HepG2 (cell line): ENCODE results near the gene SAA1. TPM values are rescaled to one million over a fixed set of nuclear protein-coding genes. Genes with fewer than 3 reads are reported as not detected.

ENCODE experiments used
- ATAC-seq: fragments of 200-7000 bp; cut with Tn5 transposase; 3 replicates; pipeline ENCODE4 v1.9.1; 2020; ENCODE audit warnings: mild to moderate bottlenecking, moderate library complexity
- Bru-seq: library from RNA; stranded (reverse); fragments of 400-500 nt; gene quantifications from one replicate; lab custom pipeline; 2021; lab: Mats Ljungman, UMichigan
- BruChase-seq, 2 experiments: library from RNA; stranded (reverse); fragments of 400-500 nt; gene quantifications; one replicate each; lab custom pipeline; 2021; lab: Mats Ljungman, UMichigan
- BruUV-seq: library from RNA; stranded (reverse); fragments of 400-500 nt; replicated peaks from 2 replicates; lab custom pipeline; 2021; lab: Mats Ljungman, UMichigan
- CTCF ChIA-PET: fragments of 300-600 bp; formaldehyde crosslinking; extraction: SDS; loops from one replicate; lab custom pipeline; 2021; ENCODE audit warnings: low total read pairs, inconsistent platforms, low intra/inter-chr PET ratio; lab: Yijun Ruan, JAX
- POLR2A ChIA-PET: fragments of 350-600 bp; sonication (Branson Sonifier 250); formaldehyde crosslinking; loops from one replicate; lab custom pipeline; 2020; ENCODE audit warnings: antibody characterized with exemption, inconsistent platforms; lab: Yijun Ruan, JAX
- DNase-seq: peaks from one replicate; pipeline ENCODE4 v3.0.0-alpha.2; 2015; ENCODE audit warnings: low spot score
- FAIRE-seq: peaks from 3 replicates; lab custom pipeline; 2011; peaks lifted over from hg19 to GRCh38; lab: Jason Lieb, UNC
- H2AFZ ChIP-seq: one replicate; pipeline ENCODE4 v1.6.1; 2011; ENCODE audit warnings: low read length, inconsistent platforms
- H3K27ac ChIP-seq: fragments of 300-600 bp; 3 replicates; pipeline ENCODE4 v1.8.0; 2011; ENCODE audit warnings: mixed run types, mild to moderate bottlenecking, mixed read lengths, low read length, inconsistent platforms; ENCODE audit not compliant: insufficient read depth; ENCODE audit errors: extremely low read length
- H3K27me3 ChIP-seq, 2 experiments: fragments of 200-600 bp in 1 of 2; 2 replicates in 1 of 2; 3 replicates in 1 of 2; pipeline versions ENCODE4 v1.6.0 to v1.8.0; 2011; ENCODE audit warnings: low read length in 2 of 2, mild to moderate bottlenecking in 2 of 2, moderate library complexity in 2 of 2, inconsistent platforms in 1 of 2; ENCODE audit not compliant: insufficient read depth in 2 of 2, control insufficient read depth in 1 of 2
- H3K36me3 ChIP-seq, 2 experiments: fragments of 200-600 bp in 1 of 2; replicated peaks in 1 of 2; 2 replicates in 1 of 2; 3 replicates in 1 of 2; pipeline versions ENCODE4 v1.5.1 to v1.8.0; 2011; ENCODE audit warnings: low read length in 2 of 2, inconsistent platforms in 1 of 2; ENCODE audit not compliant: insufficient read depth in 2 of 2, control insufficient read depth in 1 of 2
- H3K4me1 ChIP-seq: 2 replicates; pipeline ENCODE4 v1.5.1; 2012; ENCODE audit warnings: low read length, inconsistent platforms; ENCODE audit not compliant: insufficient read depth
- H3K4me2 ChIP-seq: 2 replicates; pipeline ENCODE4 v1.6.0; 2011; ENCODE audit warnings: low read depth, low read length, inconsistent platforms
- H3K4me3 ChIP-seq, 3 experiments: fragments of 200-600 bp in 1 of 3; sonication (generic), shearing (Covaris generic) in 1 of 3; replicated peaks in 1 of 3; 2 replicates each; pipeline ENCODE4 v1.5.1; 2011 to 2016; ENCODE audit warnings: low read length in 3 of 3, inconsistent platforms in 2 of 3, low read depth in 2 of 3, mild to moderate bottlenecking in 2 of 3, control low read depth in 1 of 3, mixed read lengths in 1 of 3; ENCODE audit not compliant: insufficient read depth in 1 of 3
- H3K79me2 ChIP-seq: one replicate; pipeline ENCODE4 v1.6.1; 2011; ENCODE audit warnings: low read length, inconsistent platforms; ENCODE audit not compliant: insufficient read depth
- H3K9ac ChIP-seq: 2 replicates; pipeline ENCODE4 v1.6.0; 2011; ENCODE audit warnings: mild to moderate bottlenecking, low read depth, low read length, inconsistent platforms; ENCODE audit not compliant: insufficient read depth
- H3K9me3 ChIP-seq: 2 replicates; pipeline ENCODE4 v1.5.1; 2012; ENCODE audit warnings: mild to moderate bottlenecking, low read length
- H4K20me1 ChIP-seq: 2 replicates; pipeline ENCODE4 v1.6.0; 2011; ENCODE audit warnings: inconsistent platforms, mild to moderate bottlenecking, low read length, moderate library complexity; ENCODE audit not compliant: insufficient read depth
- CEBPB ChIP-seq: IDR thresholded peaks from 2 replicates; pipeline ENCODE4 v1.6.1; 2011; ENCODE audit warnings: low read depth, low read length, improper control_type of control experiment, borderline replicate concordance
- TCF7L2 ChIP-seq: IDR thresholded peaks from 2 replicates; pipeline ENCODE4 v1.6.1; 2011; ENCODE audit warnings: mild to moderate bottlenecking, low read depth, low read length, moderate library complexity
- ZBTB33 ChIP-seq: sonication (generic); formaldehyde crosslinking; IDR thresholded peaks from 2 replicates; pipeline ENCODE4 v1.4.0; 2020; ENCODE audit warnings: missing genetic modification reagents
- WGBS: methylation state at CpG from one replicate; pipeline ENCODE4 v1.1.6; 2017; ENCODE audit warnings: low lambda C conversion rate; 5-methylcytosine and 5-hydroxymethylcytosine counted together
- in situ Hi-C: cut with HindIII; loops from 2 replicates; pipeline ENCODE4 v1.10.0; 2017; ENCODE audit warnings: low pct_unique_long_range_greater_than_20kb; ENCODE audit not compliant: extremely low pct_ligation_motif_present
- intact Hi-C: fragments of 100-400 bp; cut with micrococcal nuclease; formaldehyde crosslinking; loops from one replicate; pipeline ENCODE4 v1.10.0; 2022; ENCODE audit not compliant: unreplicated experiment
- long read RNA-seq, 2 experiments: library from RNA in 1 of 2; library from polyadenylated mRNA in 1 of 2; stranded (forward) in 1 of 2; unstranded in 1 of 2; transcript quantifications; one replicate each; pipeline ENCODE4 v2.0.0, GENCODE V29; 2019 to 2022
- polyA minus RNA-seq, 3 experiments: library from RNA; depleted of rRNA, polyadenylated mRNA; stranded (reverse); fragments of >200 nt; gene quantifications; 2 replicates each; pipeline ENCODE4 v1.2.3, GENCODE V29; 2011; ENCODE audit warnings: low replicate concordance in 1 of 3
- polyA plus RNA-seq, 8 experiments: library from polyadenylated mRNA; depleted of rRNA in 3 of 8; stranded (reverse) in 7 of 8; unstranded in 1 of 8; fragments of >200 nt; fragmentation: Illumina TruSeq in 4 of 8; extraction: Trizol in 4 of 8; gene quantifications; 2 replicates each; pipeline versions ENCODE4 v1.2.1 to v1.2.3, GENCODE V29; 2011 to 2016; ENCODE audit warnings: low read depth in 4 of 8, missing spikeins in 1 of 8, mixed read lengths in 1 of 8; ENCODE audit not compliant: insufficient read depth in 1 of 8
- total RNA-seq, 5 experiments: library from RNA; depleted of rRNA; stranded (reverse); fragments of >200 nt; fragmentation: Illumina TruSeq; extraction: Trizol; gene quantifications; 2 replicates each; pipeline ENCODE4 v1.2.3, GENCODE V29; 2016; ENCODE audit warnings: low read depth in 1 of 5

The SAA1 gene
- total RNA-seq (2016; rRNA removed; fragmentation: Illumina TruSeq; extraction: Trizol) (not detected in 2 replicates), polyA plus RNA-seq (2011; rRNA removed) (not detected in 2 replicates), polyA minus RNA-seq (2011; rRNA and poly(A)+ RNA removed; ENCODE audit: low replicate concordance) (not detected in 2 replicates), Bru-seq, nascent RNA (not detected), BruChase-seq, experiment 1, labeled RNA remaining after a 6-hour chase (not detected), BruChase-seq, experiment 2, labeled RNA remaining after a 2-hour chase (not detected)
- not detected in 2 replicates for total RNA-seq (2016; cell fraction: cytosol; rRNA removed; fragmentation: Illumina TruSeq; extraction: Trizol; ENCODE audit: low read depth)
- not detected in 2 replicates for total RNA-seq (2016; cell fraction: insoluble cytoplasmic fraction; rRNA removed; fragmentation: Illumina TruSeq; extraction: Trizol)
- total RNA-seq (2016; cell fraction: membrane; rRNA removed; fragmentation: Illumina TruSeq; extraction: Trizol), result not detected in 2 replicates
- not detected in 2 replicates for total RNA-seq (2016; cell fraction: nucleus; rRNA removed; fragmentation: Illumina TruSeq; extraction: Trizol)
- not detected in 2 replicates for polyA plus RNA-seq (2011; cell fraction: cytosol; rRNA removed)
- polyA plus RNA-seq (2011; cell fraction: nucleus; rRNA removed), result not detected in 2 replicates
- not detected in 2 replicates for polyA plus RNA-seq (2012)
- polyA plus RNA-seq (2016; cell fraction: cytosol; fragmentation: Illumina TruSeq; extraction: Trizol; ENCODE audit: low read depth), result not detected in 2 replicates
- polyA plus RNA-seq (2016; cell fraction: insoluble cytoplasmic fraction; fragmentation: Illumina TruSeq; extraction: Trizol; ENCODE audit: low read depth), result not detected in 2 replicates
- polyA plus RNA-seq (2016; cell fraction: membrane; fragmentation: Illumina TruSeq; extraction: Trizol; ENCODE audit: low read depth), result not detected in 2 replicates
- polyA plus RNA-seq (2016; cell fraction: nucleus; fragmentation: Illumina TruSeq; extraction: Trizol; ENCODE audit: insufficient read depth, low read depth), result not detected in 2 replicates
- polyA minus RNA-seq (2011; cell fraction: cytosol; rRNA and poly(A)+ RNA removed), result not detected in 2 replicates
- not detected in 2 replicates for polyA minus RNA-seq (2011; cell fraction: nucleus; rRNA and poly(A)+ RNA removed)
- long read RNA-seq, experiment 1, result 0 reads
- long read RNA-seq, experiment 2, partial matches to known transcripts, result 1 of 1 reads
- long read RNA-seq, experiment 2, other reads (novel, unspliced or antisense), result 0 of 1 reads

- CTCF ChIA-PET, result no interaction called here
- TF ChIP-seq ZBTB33 (CRISPR knock-in tag) (no peak), TCF7L2 (no peak), CEBPB (peak; percentile 26; the same call in 1 of the 2 replicates)
- TF ChIP-seq, all 625 proteins: peak for 1
- WGBS, result 45% methylated on average over 5 of the region's 8 CpGs
- Histone ChIP-seq H3K27me3 (no peaks in the 10 kb centered on the region), H3K36me3 (no peaks in the 10 kb centered on the region), H3K9ac (no peak within 1 kb of the TSS), H4K20me1 (no peaks in the 10 kb centered on the region), H3K9me3 (no peaks in the 10 kb centered on the region), H3K27ac (no peak within 1 kb of the TSS), H2AFZ (no peak within 1 kb of the TSS), H3K79me2 (no peaks in the 10 kb centered on the region), H3K4me1 (peaks cover 45% of the 10 kb centered on the region), H3K4me3 (no peak within 1 kb of the TSS), H3K4me2 (no peak within 1 kb of the TSS)
- in situ Hi-C loops (no loop called here), intact Hi-C loops (no loop called here)
- ATAC-seq (no peak), FAIRE-seq (no peak), DNase-seq (no peak)
- POLR2A ChIA-PET, result no interaction called here
- no TSS peak for BruUV-seq
Measured at GRCh38 chr11:18265949-18266348, at the start of gene SAA1. SAA1 (plus strand) TSS chr11:18266264; CDS start chr11:18266888, 624 bp downstream.
